Posterior vena cava (tissue), 2 donors: ENCODE data around the gene CCDC149. TPM values are rescaled to one million over a fixed set of nuclear protein-coding genes. Genes with fewer than 3 reads are reported as not detected.

Experiments
- DNase-seq: peaks from one replicate; pipeline ENCODE4 v3.0.0-alpha.2; 2020; ENCODE audit warnings: low spot score
- intact Hi-C, 2 donors: fragments of 100-400 bp; cut with DNase I; formaldehyde crosslinking; loops; one replicate each; pipeline versions ENCODE4 v1.14.1 to v1.14.2; 2022 to 2023
- total RNA-seq, 2 donors: library from RNA; stranded (reverse); fragmentation: NEBNext Ultra II Directional; extraction: Animal tissue kit (Norgen Biotek cat#: 25700); gene quantifications; one replicate each; pipeline ENCODE4 v1.2.1, GENCODE V29; 2021
- donor health status: DM: yes; HTN: yes; CAD: no.
- donor health status: DM: yes; HTN: yes; CAD: no.

The CCDC149 gene
- total RNA-seq, 2 donors from 2014 or later, result 30.9 to 36.4 TPM

DNA sequence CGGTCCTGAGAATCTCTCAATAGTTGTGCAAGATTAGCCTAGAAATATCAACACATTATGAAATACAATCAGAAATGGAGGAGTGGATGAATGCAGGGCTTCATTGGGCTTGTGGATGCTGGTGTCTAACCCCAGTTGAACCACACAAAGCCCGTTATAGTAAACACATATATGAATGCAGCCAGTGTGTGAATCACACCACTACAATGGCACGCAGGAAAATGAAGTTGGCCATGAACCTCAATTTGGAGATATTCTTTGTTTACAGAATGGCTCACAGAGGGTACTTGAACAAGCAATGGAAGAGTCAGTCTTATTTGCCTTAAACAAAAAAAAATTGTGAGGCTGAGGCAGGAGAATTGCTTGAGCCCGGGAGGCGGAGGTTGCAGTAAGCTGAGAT, 59.7 kb downstream of the CCDC149 start:
- intact Hi-C loops, result loop anchor here in 1 of 2 donors (10.0 kb wide), 1 partner anchor 62 kb away; the partner anchor contains the start of gene CCDC149
- no peak for DNase-seq

DNA sequence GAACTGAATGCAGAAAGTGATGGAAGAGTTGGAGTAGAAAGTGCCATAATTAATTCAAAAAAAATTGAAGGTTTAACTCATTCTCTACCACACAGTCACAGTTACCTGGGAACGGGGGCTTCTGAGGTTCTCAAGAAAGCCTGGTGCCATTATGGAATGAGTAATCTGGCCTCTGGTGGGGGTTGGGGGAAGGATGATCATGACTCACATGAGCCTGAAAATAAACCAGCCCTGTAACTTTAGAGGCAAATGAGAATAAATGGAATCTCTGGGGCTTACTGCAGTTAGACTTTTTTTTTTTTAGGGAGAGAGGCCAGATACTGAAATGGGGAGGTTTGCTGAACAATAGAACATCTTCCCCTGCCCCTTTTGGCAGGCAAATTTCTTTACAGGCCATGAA, 62.2 kb downstream of the CCDC149 start:
- no peak for DNase-seq
- intact Hi-C loops, result loop anchor here in 1 of 2 donors (10.0 kb wide), 1 partner anchor 64 kb away; the partner anchor contains the start of gene CCDC149

DNA sequence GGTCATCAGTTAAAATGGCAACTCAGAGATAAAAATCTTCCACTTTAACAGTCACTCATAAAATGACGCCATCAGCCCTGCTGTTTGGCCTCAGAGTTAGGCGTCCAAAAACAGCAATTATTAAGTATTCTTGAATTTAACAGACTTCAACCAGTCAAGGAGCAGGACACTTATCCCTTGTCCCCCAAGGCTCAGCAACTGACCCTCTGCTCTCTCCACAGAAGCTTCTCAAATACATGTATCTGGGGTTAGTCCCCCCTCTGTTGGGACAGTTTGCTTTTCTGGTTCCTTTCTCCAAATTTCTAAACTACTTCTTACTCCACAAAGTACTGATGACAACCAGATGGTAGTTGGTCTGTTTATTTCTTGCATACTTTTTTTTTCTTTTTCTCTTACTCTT, 63.1 kb downstream of the CCDC149 start:
- intact Hi-C loops, result loop anchor here in 1 of 2 donors (5.0 to 10.0 kb wide), 2 partner anchors 47 to 65 kb away; partner anchors contain the start of gene CCDC149

DNA sequence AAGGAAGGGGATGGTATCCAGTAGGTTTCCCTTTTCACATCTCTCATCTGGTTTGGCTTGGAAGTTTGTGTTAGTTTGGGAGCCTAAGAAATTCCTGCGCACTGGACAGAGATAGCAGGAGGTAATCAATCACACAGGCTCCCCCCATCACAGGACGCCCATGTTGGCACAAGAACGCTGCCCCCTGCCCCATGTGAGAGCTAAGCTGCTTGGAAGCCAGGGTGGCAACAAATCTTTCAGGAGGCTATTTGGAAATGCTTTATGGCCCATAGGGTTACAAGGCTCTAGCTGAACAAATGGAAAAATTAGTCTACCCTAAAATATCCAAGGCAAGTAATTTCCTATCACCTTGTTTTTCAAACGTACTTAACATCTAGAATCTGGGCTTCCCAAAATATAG, 63.5 kb downstream of the CCDC149 start:
- DNase-seq, result no peak
- intact Hi-C loops, result loop anchor here in 1 of 2 donors (5.0 kb wide), 1 partner anchor 47 kb away; no protein-coding TSS in a partner anchor

More for the DNA sequence above, 63.1 kb downstream of the CCDC149 start:
- no peak for DNase-seq

DNA sequence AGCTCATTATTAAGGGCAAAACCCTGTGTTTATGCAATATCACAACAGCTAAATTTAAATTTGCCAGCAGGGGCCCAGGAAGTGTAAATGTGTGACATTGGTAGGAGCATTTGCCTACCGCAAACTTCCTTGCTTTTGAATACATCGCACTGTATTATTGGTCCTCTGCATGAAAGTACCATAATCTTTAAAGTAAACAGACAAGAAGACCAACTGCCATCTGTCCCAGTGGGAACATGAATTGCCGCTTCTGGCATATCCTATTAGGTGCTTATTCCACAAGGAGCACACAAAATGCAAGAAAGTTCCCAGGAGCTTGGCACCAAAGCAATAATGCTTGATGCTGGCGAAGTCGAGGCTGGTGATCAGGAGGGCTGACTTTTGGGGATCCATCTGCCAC, 66.1 kb downstream of the CCDC149 start:
- DNase-seq, result no peak
- intact Hi-C loops, result loop anchor here in 1 of 2 donors (5.0 kb wide), 1 partner anchor 44 kb away; no protein-coding TSS in a partner anchor

DNA sequence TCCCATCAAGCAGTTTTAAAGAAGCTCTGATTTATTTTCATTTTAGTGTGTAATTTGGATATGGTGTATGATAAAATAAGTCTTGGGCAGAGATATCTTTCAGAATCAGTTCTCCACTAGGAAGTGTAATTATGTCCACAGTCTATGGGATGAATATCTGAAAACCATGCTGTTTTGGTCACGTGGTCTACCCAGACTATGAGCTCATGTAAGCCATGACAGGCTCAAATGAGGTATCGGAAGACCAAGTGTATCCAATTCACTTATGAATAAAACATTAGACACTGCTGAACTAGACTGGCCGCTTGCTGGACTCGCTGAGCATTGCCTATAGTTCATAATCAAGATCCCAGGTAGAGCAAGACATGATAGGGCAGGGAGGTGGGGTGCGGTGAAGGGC, 66.9 kb downstream of the CCDC149 start:
- intact Hi-C loops, result loop anchor here in 1 of 2 donors (5.0 kb wide), 1 partner anchor 44 kb away; no protein-coding TSS in a partner anchor
- no peak for DNase-seq

DNA sequence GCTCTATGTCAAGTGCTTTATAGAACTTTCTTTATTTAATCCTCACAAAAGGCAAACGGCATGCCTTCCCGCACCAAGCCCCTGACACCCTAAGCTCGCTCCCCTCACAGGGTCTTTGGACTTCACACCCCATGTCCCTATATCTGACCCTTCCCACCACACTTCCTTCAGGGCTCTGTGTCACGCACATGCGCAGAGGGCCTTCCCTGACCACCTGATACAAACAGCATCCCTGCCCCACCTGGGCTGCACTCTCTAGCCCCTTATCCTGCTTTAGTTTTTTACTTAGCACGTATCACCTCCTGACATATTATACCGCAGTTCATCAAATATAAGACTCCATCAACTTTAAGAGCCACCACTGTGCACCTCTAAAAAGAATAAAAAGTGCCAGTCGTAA, 67.7 kb downstream of the CCDC149 start:
- intact Hi-C loops, result loop anchor here in 1 of 2 donors (5.0 kb wide), 1 partner anchor 43 kb away; no protein-coding TSS in a partner anchor

DNA sequence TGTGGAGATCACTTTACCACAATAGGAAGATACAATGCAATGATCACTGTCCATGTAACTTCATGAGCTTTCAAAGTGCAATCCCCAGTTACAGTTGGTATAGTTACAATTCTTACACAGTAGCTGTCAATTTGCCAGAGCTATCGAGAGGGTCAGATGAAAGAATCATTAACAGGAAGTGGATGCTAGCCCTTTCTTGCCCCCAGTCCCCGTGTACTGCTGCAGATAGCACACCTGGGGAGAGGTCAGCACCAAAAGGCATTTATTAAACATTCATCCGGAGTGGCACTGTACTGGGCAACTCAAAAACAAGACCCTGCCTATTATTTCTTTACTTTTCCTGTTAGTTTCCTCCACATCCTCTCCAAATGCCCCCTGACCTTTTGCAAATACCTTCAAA, 69.7 kb downstream of the CCDC149 start:
- intact Hi-C loops, result no loop called here
- DNase-seq, result no peak

More for the DNA sequence above, 67.7 kb downstream of the CCDC149 start:
- no peak for DNase-seq

DNA sequence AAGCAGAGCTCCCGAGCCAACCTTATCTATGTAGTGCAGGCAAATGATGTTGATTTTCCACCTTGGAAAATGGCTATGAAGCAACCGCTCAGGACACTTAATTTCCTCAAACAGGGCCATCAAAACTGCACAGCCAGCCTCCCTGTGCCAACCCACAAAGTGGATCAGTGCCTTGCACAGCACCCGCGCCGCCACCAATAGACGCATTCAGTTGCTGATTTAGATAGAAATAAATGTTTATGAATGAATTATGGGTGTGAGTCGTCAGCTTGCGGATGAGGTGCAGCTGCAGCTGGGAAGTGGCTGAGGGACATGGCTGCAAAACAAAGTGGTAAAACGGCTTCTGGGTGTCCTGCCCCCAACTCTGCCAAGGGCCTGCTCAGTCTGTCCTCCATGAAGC, 70.5 kb downstream of the CCDC149 start:
- DNase-seq, result no peak
- intact Hi-C loops, result no loop called here

DNA sequence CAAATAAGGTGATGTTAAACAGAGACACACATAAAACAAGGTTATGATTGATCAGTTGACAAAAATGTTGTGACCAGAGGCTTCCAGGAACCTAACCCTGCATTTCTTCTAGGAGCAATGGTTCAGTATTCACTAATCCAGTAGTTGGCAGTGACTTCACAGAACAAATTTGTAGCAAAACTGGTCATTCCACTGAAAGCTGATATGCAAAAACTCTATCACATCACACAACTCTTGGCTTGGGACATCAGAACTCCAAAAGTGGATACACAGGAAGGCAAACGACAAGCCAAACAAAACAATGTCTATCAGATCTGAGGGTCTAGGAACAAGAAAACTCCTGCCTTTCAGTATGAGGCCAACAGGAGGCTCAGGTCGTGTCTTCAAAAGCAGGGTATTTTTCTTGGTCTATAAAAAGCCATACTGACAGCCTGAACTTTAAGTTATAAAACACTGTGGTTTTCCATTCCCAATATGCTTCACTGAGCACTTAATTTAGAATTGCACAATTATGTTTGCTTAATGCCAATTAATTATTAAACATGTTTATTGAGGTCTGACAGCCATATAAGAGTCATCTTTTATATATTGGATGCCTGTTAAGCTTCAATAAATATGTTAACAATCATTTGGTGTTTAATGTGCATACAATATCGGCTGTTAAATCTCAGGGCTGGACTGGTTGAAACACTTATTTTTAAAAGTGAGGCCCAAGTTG, 71.9 kb downstream of the CCDC149 start:
- DNase-seq, result no peak

DNA sequence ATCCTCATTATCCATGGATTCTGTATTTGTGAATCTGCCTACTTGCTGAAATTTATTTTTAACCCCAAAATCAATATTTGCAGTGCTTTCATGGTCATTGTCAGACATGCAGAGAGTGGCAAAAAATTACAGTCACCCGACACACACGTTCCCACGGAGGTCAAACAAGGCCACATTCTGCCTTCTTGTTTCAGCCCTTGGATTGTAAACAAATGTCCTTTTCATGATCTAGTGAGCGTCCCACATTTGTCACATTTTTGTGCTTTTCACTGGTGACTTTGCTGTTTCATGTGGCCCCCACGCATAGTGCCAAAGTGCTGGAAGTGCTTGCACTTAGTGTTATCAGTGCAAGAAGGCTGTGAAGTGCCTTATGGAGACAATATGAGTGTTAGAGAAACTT, 72.5 kb downstream of the CCDC149 start:
- no peak for DNase-seq
- intact Hi-C loops, result no loop called here

More for the DNA sequence above, 71.9 kb downstream of the CCDC149 start:
- intact Hi-C loops, result no loop called here

DNA sequence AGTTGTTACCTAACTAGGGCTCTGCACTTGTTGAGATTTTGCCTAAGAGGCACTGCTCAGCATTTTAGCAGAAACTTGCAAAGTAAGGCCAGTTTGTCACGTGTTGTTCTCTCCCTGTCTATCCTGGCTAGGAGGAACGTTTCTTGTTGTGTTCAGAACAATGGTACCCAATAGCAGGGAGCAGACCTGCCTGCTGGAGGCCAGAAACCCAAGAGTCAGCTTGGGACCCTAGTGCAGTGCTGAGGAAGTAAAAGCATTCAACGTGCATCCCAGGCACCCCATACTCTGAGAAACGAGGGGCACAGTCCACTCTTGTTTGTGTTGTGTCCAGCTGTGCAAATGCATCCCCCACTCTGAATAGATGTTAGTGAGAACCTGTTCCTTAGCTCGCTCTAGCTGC, 75.1 kb downstream of the CCDC149 start:
- intact Hi-C loops, result no loop called here
- no peak for DNase-seq

DNA sequence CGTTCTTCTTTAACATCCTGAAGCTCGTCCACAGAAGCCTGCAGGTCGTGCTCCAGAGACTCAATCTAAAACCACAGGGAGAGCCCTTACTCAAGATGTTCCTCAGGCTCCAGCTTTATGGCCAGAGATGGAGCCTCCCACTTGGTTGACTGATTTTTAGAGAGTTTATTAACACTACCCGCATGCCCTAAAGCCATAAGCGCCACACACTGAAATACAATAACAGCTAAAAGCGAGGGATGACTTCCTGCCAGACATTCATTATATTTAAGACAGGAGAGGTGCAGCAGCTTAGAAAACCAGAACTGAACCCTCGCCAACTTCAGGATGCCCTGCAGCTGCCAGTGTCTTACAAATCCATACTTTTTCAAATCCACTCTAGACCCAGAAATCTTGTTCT, 75.5 kb downstream of the CCDC149 start:
- DNase-seq, result no peak
- intact Hi-C loops, result no loop called here

DNA sequence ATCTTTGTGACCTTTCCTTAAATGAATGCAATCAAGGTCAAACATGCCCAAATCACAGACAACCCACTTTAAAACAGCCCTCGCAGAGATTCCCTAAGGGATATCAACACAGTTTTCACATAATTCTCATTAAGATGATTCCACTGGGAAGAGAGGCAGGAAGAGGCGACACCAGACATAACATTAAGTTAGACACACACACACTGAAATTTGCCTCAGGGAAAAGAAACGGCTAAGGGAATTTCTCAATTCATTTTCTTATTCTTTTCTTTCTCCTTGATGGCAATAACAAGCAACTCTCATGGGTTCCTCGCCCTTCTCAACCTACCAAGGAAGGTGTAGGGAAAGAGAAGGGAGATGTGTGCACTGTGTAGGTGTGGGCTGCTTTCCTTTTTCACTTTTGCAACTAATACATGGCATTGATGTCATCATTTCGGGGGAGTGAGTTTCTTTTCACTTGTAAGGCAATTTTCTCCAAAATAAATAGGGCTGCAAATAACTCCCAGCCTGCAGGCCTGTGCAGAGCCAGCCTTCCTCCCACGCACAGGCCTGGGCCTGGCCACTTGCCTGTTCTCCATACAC, 76.1 kb downstream of the CCDC149 start:
- intact Hi-C loops, result no loop called here
- no peak for DNase-seq

DNA sequence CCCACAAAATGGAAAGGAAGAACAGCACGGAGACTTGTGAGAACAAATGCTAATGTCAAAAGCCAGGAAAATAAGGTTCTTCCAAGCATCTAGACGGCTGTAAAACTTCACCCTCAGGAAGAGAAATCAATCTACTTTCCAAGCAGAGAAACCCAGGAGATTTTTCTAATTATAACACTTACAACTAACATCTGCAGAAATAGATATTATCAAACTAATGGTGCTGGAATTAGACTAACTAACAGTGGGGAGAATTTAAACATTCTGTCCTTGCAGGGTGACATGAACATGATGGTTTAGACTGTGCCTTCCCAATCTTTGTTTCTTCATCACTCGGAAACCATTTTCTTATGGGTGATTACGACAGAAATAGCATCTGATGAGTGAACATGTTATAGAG, 77.1 kb downstream of the CCDC149 start:
- intact Hi-C loops, result no loop called here

DNA sequence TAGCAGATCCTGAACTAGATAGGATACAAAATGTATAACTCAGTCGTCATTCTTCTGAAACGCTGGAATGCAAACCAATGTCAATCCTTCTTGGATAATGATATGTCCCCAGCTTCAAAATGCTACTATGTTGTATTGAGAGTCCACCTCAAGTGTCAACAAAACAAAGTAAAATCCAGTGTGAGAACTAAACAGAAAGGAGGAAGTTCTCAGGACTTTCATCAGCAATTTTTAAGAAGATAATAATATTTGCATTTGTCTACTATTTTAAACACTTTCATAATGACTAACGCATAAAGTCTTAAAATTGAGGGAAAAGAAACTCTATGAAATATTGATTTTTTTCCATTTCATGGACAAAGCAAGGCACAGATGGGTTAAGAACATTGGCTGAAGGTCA, 81.2 kb downstream of the CCDC149 start:
- intact Hi-C loops, result no loop called here

More for the DNA sequence above, 77.1 kb downstream of the CCDC149 start:
- no peak for DNase-seq

DNA sequence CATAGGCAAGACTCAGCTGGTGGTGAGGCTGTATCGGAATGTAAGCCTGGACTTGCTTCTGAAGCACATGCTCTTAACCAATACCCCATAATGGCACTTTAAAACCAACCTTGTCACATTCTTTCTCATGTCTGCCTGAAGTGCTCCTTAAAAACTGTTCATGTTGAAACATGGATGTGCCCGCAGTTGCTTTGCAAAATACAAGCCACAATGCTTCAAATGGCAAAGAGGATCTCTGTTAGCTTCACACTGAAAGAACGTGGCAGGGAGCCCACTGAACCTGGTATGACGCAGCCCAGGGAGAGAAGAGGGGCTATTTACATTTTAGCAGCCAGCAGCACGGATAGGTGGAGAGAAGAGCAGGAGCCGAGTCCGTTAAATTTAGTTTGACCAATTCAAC, 88.1 kb downstream of the CCDC149 start:
- intact Hi-C loops, result no loop called here
- no peak for DNase-seq

More for the DNA sequence above, 81.2 kb downstream of the CCDC149 start:
- DNase-seq, result no peak

DNA sequence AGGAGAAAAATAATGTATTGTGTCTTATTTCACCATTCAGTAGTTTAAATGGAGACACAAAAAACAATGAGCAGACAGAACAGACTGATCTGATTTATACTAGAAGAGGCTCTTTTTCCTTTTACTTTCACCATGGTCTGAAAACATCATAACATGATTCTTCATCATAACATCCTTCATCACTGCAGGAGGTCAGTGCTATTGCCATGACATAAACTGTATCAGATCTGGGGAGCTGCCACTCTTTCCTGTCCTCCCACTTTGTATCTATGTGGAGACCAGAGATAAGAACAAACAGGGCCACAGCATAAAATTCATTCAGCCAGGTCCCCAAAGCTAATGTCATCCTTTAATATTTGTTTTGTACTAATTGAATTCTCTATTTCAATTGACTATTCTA, 92.3 kb downstream of the CCDC149 start:
- intact Hi-C loops, result no loop called here
- no peak for DNase-seq

DNA sequence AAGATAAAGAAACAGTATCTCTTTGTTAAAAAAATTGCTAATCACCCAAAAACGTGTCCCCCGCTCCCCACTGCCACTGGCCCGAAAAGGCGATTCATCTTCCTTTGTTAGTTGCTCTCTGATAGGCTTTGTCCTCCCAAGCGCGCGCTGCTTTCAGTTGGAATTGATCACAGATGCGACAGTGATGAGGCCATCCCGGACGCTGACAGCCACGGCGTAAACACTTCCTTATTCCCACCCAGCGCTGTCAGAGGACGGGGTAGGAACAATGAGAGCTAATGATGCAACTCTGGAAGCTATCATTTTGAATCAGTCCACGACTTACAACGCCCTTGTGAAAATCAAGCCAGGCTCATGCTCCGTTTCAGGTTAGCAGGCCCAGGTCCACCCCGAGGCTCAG, 96.0 kb downstream of the CCDC149 start:
- DNase-seq, result no peak
- intact Hi-C loops, result no loop called here

DNA sequence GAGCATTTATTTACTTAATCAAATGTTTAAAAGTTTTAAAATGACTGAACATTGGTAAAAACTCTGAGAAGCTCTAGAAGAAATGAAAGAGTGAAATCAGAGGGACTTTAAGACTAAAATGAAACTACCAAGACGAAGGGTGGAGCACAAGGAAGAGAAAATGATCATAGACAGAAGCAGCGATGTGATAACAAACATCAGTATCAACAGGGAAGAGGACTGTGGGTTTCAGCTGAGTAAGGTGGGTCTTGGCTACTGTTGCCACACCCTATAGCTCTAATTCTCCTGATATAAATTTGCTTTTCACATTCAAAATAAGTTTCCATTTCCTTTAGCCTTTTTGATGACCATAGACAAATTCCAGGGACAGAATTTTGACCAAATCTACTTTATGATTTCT, 99.1 kb downstream of the CCDC149 start:
- intact Hi-C loops, result no loop called here
- DNase-seq, result no peak
